Naive thymus-derived CD8-positive, alpha-beta T cell (primary cell): ENCODE data around the gene ZNF614. TPM values are rescaled to one million over a fixed set of nuclear protein-coding genes. Genes with fewer than 3 reads are reported as not detected.
A peak's percentile ranks its signal among the peaks of the same experiment; 100 is the strongest.
"Not testable (repeated sequence)": the region's sequence is repeated elsewhere in the genome, so short reads cannot be mapped to it uniquely, and the experiment has no call there.

Source experiments
- ATAC-seq, 2 donors: fragments of 150-1000 bp; cut with Tn5 transposase in 1 of 2; sonication (Bioruptor Pico), chemical (Tn5 transposase) in 1 of 2; 1 replicate in 1 of 2; 2 replicates in 1 of 2; pipeline ENCODE4 v1.10.0; 2021; ENCODE audit warnings: mild to moderate bottlenecking in 2 of 2, moderate library complexity in 2 of 2
- POLR2A ChIA-PET: fragments of 350-600 bp; sonication (Branson Sonifier 250); formaldehyde crosslinking; loops from one replicate; lab custom pipeline; 2021; ENCODE audit warnings: antibody characterized with exemption; lab: Charles Lee
- DNase-seq, 10 donors: peaks; one replicate each; pipeline versions ENCODE4 v3.0.0 to v3.0.0-alpha.2; 2020 to 2022
- H3K27ac Mint-ChIP-seq, 10 donors: one replicate each; pipeline ENCODE4 v1.8.0; 2020 to 2022; ENCODE audit warnings: mild to moderate bottlenecking in 10 of 10, mixed read lengths in 10 of 10, moderate library complexity in 4 of 10, inconsistent platforms in 1 of 10
- H3K27me3 Mint-ChIP-seq, 5 donors: one replicate each; pipeline ENCODE4 v1.8.0; 2021 to 2022; ENCODE audit warnings: mixed read lengths in 5 of 5
- H3K36me3 Mint-ChIP-seq, 3 donors: one replicate each; pipeline ENCODE4 v1.8.0; 2020 to 2022; ENCODE audit warnings: mixed read lengths in 3 of 3, mild to moderate bottlenecking in 2 of 3, inconsistent platforms in 1 of 3
- H3K4me1 Mint-ChIP-seq, 4 donors: one replicate each; pipeline ENCODE4 v1.8.0; 2021 to 2022; ENCODE audit warnings: mixed read lengths in 4 of 4
- H3K4me3 Mint-ChIP-seq, 10 donors: one replicate each; pipeline ENCODE4 v1.8.0; 2020 to 2022; ENCODE audit warnings: mild to moderate bottlenecking in 10 of 10, mixed read lengths in 10 of 10, moderate library complexity in 6 of 10, inconsistent platforms in 1 of 10
- H3K9me3 Mint-ChIP-seq, 9 donors: one replicate each; pipeline ENCODE4 v1.8.0; 2020 to 2022; ENCODE audit warnings: mixed read lengths in 9 of 9, mild to moderate bottlenecking in 3 of 9, inconsistent platforms in 1 of 9, moderate library complexity in 1 of 9
- polyA plus RNA-seq, 3 donors: library from polyadenylated mRNA; unstranded; fragments of 300-500 nt; fragmentation: Illumina TruSeq; gene quantifications; one replicate each; pipeline ENCODE4 v1.2.3, GENCODE V29; 2021
- total RNA-seq, 8 experiments: library from RNA in 2 of 8; stranded (reverse) in 2 of 8; gene quantifications; one replicate each; pipeline ENCODE4 v1.2.3 and lab custom pipeline; 2021 to 2026

ZNF614 gene
- total and polyA plus RNA-seq, 5 experiments from 2014 or later, result 1.8 to 13.8 (median 8.5) TPM

GRCh38 chr19:51980926-51981325 is 47.3 kb downstream of the ZNF614 start:
- H3K27ac Mint-ChIP-seq, ATAC-seq, H3K4me3 Mint-ChIP-seq, H3K27me3 Mint-ChIP-seq, DNase-seq: not testable (repeated sequence)
- POLR2A ChIA-PET, result interaction anchor here (0.6 kb wide), 1 partner anchor 191 kb away, joined by 3 read pairs; no protein-coding TSS in a partner anchor
- H3K36me3 Mint-ChIP-seq, result peaks cover 76 to 87% (median 83%) of the 10 kb centered on the region in 3 donors
- H3K9me3 Mint-ChIP-seq, result peaks cover 9 to 95% (median 55%) of the 10 kb centered on the region in 9 donors
- H3K4me1 Mint-ChIP-seq, result peaks cover 4 to 17% (median 10%) of the 10 kb centered on the region in 4 donors

DNA sequence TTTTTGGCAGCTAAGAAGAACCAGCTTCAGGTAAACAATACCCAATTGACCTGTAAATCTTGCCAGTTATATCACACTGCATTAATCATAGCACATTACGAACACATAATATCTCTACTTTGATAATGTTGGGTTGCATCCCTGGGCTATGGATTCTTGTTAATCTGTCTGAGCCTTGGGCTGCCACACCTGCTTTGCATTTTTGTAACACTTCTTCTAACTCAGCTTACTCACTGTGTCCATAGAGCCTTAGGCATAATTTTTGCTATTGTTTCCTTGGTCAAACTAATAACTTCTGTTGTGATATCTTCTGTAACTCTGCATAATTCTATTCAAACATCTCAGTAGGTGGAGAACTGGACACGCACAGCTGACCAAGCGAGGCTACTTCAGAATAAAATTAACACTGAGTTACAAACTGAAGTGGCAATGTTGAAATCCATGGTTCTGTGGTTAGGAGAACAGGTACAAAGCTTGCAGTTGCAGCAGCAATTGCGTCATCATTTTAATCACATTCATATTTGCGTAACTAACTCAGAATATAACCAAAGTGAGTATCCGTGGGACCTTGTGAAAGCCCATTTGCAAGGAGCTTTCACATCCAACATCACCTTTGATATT is 48.0 kb downstream of the ZNF614 start:
- ATAC-seq (no peak), DNase-seq (no peak)
- H3K9me3 Mint-ChIP-seq, result peaks cover 9 to 99% (median 54%) of the 10 kb centered on the region in 9 donors
- H3K36me3 Mint-ChIP-seq, result peaks cover 76 to 90% (median 80%) of the 10 kb centered on the region in 3 donors
- H3K4me3 Mint-ChIP-seq, result no peak overlapping the region
- H3K4me1 Mint-ChIP-seq, result peaks cover 2 to 13% (median 7%) of the 10 kb centered on the region in 4 donors
- POLR2A ChIA-PET, result no interaction called here
- no peaks in the 10 kb centered on the region for H3K27me3 Mint-ChIP-seq
- H3K27ac Mint-ChIP-seq, result no peak overlapping the region

DNA sequence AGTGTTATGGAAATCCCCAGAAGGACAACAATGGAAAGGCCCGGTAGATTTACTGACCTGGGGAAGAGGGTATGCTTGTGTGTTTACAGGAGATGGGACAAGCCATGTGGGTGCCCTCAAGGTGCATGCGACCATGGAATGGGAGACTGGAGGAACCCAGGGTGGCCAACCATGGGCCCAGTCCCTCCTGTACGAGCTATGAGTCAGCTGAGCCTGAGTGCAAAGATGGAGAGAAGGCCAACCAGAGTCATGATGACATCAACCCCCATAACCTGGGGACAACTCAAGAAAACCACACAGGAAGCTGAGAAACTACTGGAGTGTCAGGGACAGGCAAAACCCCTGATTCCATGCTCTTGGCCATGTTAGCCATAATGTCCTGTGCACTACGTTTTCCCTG is 49.3 kb downstream of the ZNF614 start:
- Mint-ChIP-seq H3K36me3 (peaks cover 81 to 95% (median 84%) of the 10 kb centered on the region in 3 donors), H3K4me3 (peak overlapping the region in 2 of 10 donors; percentile 24 to 33), H3K27ac (no peak overlapping the region), H3K4me1 (peaks cover 2 to 9% (median 6%) of the 10 kb centered on the region in 4 donors), H3K9me3 (peaks cover 9 to 100% (median 58%) of the 10 kb centered on the region in 9 donors), H3K27me3 (no peaks in the 10 kb centered on the region)
- ATAC-seq (no peak), DNase-seq (no peak)
- POLR2A ChIA-PET, result no interaction called here

DNA sequence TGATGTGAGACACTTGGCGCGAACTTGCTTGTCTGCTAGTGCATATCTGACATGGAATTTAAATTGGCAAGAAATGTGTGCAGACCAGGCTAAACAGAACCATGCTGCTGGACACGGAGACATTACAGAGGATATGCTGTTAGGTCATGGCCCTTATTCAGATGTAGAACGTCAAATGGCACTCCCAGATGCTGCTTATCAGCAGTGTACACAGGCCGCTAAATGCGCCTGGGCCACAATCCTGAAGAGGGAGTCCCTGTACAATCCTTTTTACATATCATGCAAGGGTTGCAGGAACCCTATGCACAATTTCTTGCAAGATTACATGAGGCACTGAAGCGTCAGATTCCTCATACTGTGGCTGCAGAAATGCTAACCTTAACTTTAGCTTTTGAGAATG is 50.8 kb downstream of the ZNF614 start:
- peaks cover 74 to 95% (median 86%) of the 10 kb centered on the region in 3 donors for H3K36me3 Mint-ChIP-seq
- DNase-seq, result no peak
- no peak for ATAC-seq
- H3K27ac Mint-ChIP-seq, result no peak overlapping the region
- no peak overlapping the region for H3K4me3 Mint-ChIP-seq
- no peaks in the 10 kb centered on the region for H3K27me3 Mint-ChIP-seq
- POLR2A ChIA-PET, result no interaction called here
- peaks cover 9 to 100% (median 58%) of the 10 kb centered on the region in 9 donors for H3K9me3 Mint-ChIP-seq
- peaks cover 2 to 9% (median 5%) of the 10 kb centered on the region in 4 donors for H3K4me1 Mint-ChIP-seq

GRCh38 chr19:51976852-51977251 is 51.3 kb downstream of the ZNF614 start:
- Mint-ChIP-seq H3K27me3 (no peaks in the 10 kb centered on the region), H3K4me1 (peaks cover 2 to 9% (median 5%) of the 10 kb centered on the region in 4 donors), H3K4me3 (no peak overlapping the region), H3K27ac (no peak overlapping the region), H3K9me3 (peaks cover 14 to 100% (median 59%) of the 10 kb centered on the region in 9 donors), H3K36me3 (peaks cover 75 to 96% (median 89%) of the 10 kb centered on the region in 3 donors)
- ATAC-seq (no peak), DNase-seq (no peak)
- POLR2A ChIA-PET, result no interaction called here

DNA sequence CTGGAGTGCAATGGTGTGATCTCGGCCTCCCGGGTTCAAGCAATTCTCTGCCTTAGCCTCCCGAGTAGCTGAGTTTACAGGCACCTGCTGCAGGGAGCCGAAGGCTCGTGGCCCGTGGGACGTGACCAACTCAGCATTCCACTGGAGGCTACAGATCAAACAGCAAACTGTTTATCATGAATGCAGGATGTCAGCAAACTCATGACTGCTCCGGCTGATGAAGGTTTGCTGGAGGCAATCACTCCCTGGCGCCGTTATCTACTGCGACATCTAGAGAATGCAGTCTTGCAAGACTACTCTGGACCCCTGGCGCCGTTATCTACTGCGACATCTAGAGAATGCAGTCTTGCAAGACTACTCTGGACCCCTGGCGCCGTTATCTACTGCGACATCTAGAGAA is 52.4 kb downstream of the ZNF614 start:
- not testable (repeated sequence) for H3K4me1 Mint-ChIP-seq, H3K4me3 Mint-ChIP-seq, H3K27me3 Mint-ChIP-seq, ATAC-seq, H3K27ac Mint-ChIP-seq, DNase-seq
- Mint-ChIP-seq H3K36me3 (peaks cover 76 to 97% (median 90%) of the 10 kb centered on the region in 3 donors), H3K9me3 (peaks cover 22 to 100% (median 55%) of the 10 kb centered on the region in 9 donors)
- POLR2A ChIA-PET, result interaction anchor here (0.6 kb wide), 1 partner anchor 36 kb away, joined by 4 read pairs; no protein-coding TSS in a partner anchor

DNA sequence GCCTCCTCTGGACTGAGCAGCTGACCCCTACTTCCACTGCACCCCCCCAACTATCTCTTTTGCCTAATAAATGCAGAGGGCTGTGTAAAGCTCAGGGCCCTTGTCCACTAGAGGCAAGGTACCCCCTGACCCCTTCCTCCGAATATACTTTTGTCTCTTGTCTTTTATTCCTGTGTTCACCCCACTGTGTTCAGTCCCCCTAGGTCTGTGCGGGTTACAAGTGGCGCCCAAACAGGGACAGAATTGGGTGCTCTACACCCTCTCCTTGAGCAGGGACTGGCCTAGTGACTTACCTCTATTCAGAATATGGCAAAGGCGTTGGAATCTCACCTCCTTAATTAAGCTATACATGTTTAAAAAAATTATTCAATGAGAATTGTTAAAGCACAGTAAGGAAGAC is 56.6 kb downstream of the ZNF614 start:
- POLR2A ChIA-PET, result no interaction called here
- H3K36me3 Mint-ChIP-seq, result peaks cover 66 to 91% (median 84%) of the 10 kb centered on the region in 3 donors
- DNase-seq (peak in 3 of 10 donors; percentile 4 to 25 (median 16)), ATAC-seq (no peak)
- H3K4me1 Mint-ChIP-seq, result peaks cover 0 to 3% (median 0%) of the 10 kb centered on the region in 4 donors
- peak overlapping the region in 1 of 10 donors; percentile 44 for H3K27ac Mint-ChIP-seq
- H3K9me3 Mint-ChIP-seq, result peaks cover 8 to 96% (median 35%) of the 10 kb centered on the region in 9 donors
- peak overlapping the region in 1 of 10 donors; percentile 48 for H3K4me3 Mint-ChIP-seq
- H3K27me3 Mint-ChIP-seq, result no peaks in the 10 kb centered on the region

GRCh38 chr19:51970718-51971117 is 57.5 kb downstream of the ZNF614 start:
- Mint-ChIP-seq H3K9me3 (peaks cover 8 to 96% (median 34%) of the 10 kb centered on the region in 9 donors), H3K27me3 (no peaks in the 10 kb centered on the region), H3K36me3 (peaks cover 62 to 93% (median 87%) of the 10 kb centered on the region in 3 donors), H3K4me3 (no peak overlapping the region), H3K4me1 (no peaks in the 10 kb centered on the region), H3K27ac (no peak overlapping the region)
- DNase-seq, result no peak
- no peak for ATAC-seq
- POLR2A ChIA-PET, result no interaction called here

DNA sequence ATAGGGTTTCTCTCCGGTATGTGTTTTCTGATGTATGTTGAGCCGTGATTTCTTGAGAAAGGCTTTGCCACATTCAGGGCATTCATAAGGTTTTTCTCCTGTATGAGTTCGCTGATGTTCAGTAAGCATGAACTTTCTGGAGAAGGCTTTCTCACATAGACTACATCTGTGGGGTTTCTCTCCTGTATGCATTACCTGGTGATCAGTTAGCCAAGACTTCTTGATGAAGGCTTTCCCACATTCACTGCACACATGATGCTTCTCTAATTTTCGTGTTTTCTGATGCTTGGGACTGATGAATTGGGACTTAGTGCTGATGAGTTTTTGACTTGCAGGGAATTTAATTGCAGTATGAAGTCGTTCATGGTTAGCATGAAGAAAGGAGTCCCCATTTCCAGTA is 62.6 kb downstream of the ZNF614 start:
- Mint-ChIP-seq H3K4me3 (peak overlapping the region in 1 of 10 donors; percentile 14), H3K27ac (peak overlapping the region in 1 of 10 donors; percentile 9), H3K4me1 (no peaks in the 10 kb centered on the region), H3K9me3 (peaks cover 14 to 98% (median 67%) of the 10 kb centered on the region in 9 donors), H3K27me3 (no peaks in the 10 kb centered on the region), H3K36me3 (peaks cover 72 to 93% (median 73%) of the 10 kb centered on the region in 3 donors)
- DNase-seq (no peak), ATAC-seq (no peak)
- POLR2A ChIA-PET, result no interaction called here

Other genes with a start within 250 kb of the ZNF614 start
- 1 to 10 TPM; 1.3 to 1.4 TPM for gene FPR3, start 233.2 kb downstream of the ZNF614 start, total RNA-seq
- gene FPR3, start 233.2 kb downstream of the ZNF614 start, polyA plus RNA-seq, result not detected
- 10 to 100 TPM; 31.7 to 34.0 TPM for gene ZNF577, start 140.4 kb downstream of the ZNF614 start, total RNA-seq
- 1 to 10 TPM in 2 of 3 donors, under 1 TPM in 1; 0.83 to 3.6 (median 2.7) TPM for gene ZNF577, start 140.4 kb downstream of the ZNF614 start, polyA plus RNA-seq
- 10 to 100 TPM; 39.1 to 40.5 TPM for gene ZNF649, start 123.4 kb downstream of the ZNF614 start, total RNA-seq
- 1 to 10 TPM; 5.1 to 7.0 (median 6.0) TPM for gene ZNF649, start 123.4 kb downstream of the ZNF614 start, polyA plus RNA-seq
- gene ZNF613, start 100.9 kb downstream of the ZNF614 start, total RNA-seq, result 1 to 10 TPM; 6.2 to 8.0 TPM
- 1 to 10 TPM; 2.3 to 4.5 (median 2.7) TPM for gene ZNF613, start 100.9 kb downstream of the ZNF614 start, polyA plus RNA-seq
- gene ZNF350, start 41.5 kb downstream of the ZNF614 start, total RNA-seq, result 10 to 100 TPM; 39.4 to 45.4 TPM
- 10 to 100 TPM; 13.2 to 17.0 (median 14.3) TPM for gene ZNF350, start 41.5 kb downstream of the ZNF614 start, polyA plus RNA-seq
- gene ZNF615, start 20.2 kb downstream of the ZNF614 start, total RNA-seq, result 10 to 100 TPM; 19.9 to 20.6 TPM
- gene ZNF615, start 20.2 kb downstream of the ZNF614 start, polyA plus RNA-seq, result 1 to 10 TPM; 4.9 to 9.2 (median 5.9) TPM
- 10 to 100 TPM; 25.3 to 25.7 TPM for gene ZNF432, start 20.5 kb upstream of the ZNF614 start, total RNA-seq
- gene ZNF432, start 20.5 kb upstream of the ZNF614 start, polyA plus RNA-seq, result 1 to 10 TPM; 2.7 to 4.2 (median 3.2) TPM
- 10 to 100 TPM; 39.4 to 46.1 TPM for gene ZNF841, start 67.4 kb upstream of the ZNF614 start, total RNA-seq
- gene ZNF841, start 67.4 kb upstream of the ZNF614 start, polyA plus RNA-seq, result 1 to 10 TPM; 1.2 to 5.0 (median 1.5) TPM
- 10 to 100 TPM; 15.5 to 16.7 TPM for gene ZNF616, start 111.6 kb upstream of the ZNF614 start, total RNA-seq
- 1 to 10 TPM; 2.3 to 6.7 (median 4.9) TPM for gene ZNF616, start 111.6 kb upstream of the ZNF614 start, polyA plus RNA-seq
- gene ZNF836, start 143.2 kb upstream of the ZNF614 start, total RNA-seq, result 10 to 100 TPM; 45.7 to 46.6 TPM
- 10 to 100 TPM; 10.2 to 19.8 (median 12.8) TPM for gene ZNF836, start 143.2 kb upstream of the ZNF614 start, polyA plus RNA-seq
- gene PPP2R1A, start 161.7 kb upstream of the ZNF614 start, total RNA-seq, result 100 to 1,000 TPM; 184 TPM
- 100 to 1,000 TPM; 148 to 174 (median 170) TPM for gene PPP2R1A, start 161.7 kb upstream of the ZNF614 start, polyA plus RNA-seq
- gene ZNF766, start 241.2 kb upstream of the ZNF614 start, total RNA-seq, result 10 to 100 TPM; 61.0 to 67.2 TPM
- gene ZNF766, start 241.2 kb upstream of the ZNF614 start, polyA plus RNA-seq, result 10 to 100 TPM; 49.6 to 70.5 (median 61.8) TPM